GM12873 (cell line): ENCODE data around the gene SH3BGR.

Experiments used
- TF ChIP-seq, protein P1 (sequence below): IDR thresholded peaks from 2 replicates; pipeline ENCODE4 v1.5.1; 2012; ENCODE audit warnings: low read depth, mild to moderate bottlenecking, moderate library complexity, low read length, control low read depth; ENCODE audit not compliant: insufficient read depth; ENCODE audit errors: missing control alignments

Gene SH3BGR

DNA sequence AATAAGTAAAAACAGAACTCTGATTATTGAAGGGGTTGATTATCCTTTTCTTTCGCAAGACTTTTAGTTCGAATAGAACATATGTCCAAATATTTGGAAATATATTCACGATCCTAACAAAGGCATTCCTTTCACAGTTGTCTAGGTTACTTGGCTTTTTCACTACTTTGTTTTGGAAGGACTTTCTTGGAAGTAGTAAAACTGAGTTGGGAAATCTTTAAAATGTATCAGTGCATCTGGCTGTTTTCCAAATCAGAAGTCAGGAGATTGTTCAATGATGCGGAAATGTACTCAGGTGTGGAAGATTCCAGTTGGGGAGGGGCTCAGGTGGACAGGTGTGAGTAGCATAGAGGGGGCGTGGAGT lies 67.1 kb downstream of the SH3BGR start:
- TF ChIP-seq, protein P1, sequence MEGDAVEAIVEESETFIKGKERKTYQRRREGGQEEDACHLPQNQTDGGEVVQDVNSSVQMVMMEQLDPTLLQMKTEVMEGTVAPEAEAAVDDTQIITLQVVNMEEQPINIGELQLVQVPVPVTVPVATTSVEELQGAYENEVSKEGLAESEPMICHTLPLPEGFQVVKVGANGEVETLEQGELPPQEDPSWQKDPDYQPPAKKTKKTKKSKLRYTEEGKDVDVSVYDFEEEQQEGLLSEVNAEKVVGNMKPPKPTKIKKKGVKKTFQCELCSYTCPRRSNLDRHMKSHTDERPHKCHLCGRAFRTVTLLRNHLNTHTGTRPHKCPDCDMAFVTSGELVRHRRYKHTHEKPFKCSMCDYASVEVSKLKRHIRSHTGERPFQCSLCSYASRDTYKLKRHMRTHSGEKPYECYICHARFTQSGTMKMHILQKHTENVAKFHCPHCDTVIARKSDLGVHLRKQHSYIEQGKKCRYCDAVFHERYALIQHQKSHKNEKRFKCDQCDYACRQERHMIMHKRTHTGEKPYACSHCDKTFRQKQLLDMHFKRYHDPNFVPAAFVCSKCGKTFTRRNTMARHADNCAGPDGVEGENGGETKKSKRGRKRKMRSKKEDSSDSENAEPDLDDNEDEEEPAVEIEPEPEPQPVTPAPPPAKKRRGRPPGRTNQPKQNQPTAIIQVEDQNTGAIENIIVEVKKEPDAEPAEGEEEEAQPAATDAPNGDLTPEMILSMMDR = no peak

DNA sequence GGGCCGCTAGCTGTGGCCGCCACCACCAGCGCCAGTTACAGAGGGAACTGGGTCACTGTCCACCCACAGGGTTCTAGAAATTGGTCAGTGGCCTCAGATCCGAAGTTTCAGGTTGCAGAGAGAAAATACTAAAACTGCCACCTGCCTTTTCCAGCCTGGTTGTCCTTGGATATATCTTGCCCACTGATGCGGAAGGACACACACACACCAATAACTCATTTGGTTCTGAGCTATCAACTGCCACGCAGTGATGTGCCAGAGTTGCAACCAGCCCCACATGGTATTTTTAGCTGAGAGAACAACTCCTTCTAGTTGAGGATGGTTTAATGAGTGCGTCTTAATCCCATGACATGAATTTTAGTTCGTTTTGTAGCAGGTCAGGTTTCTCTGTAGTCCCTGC lies 68.1 kb downstream of the SH3BGR start:
- TF ChIP-seq, protein P1 = no peak

DNA sequence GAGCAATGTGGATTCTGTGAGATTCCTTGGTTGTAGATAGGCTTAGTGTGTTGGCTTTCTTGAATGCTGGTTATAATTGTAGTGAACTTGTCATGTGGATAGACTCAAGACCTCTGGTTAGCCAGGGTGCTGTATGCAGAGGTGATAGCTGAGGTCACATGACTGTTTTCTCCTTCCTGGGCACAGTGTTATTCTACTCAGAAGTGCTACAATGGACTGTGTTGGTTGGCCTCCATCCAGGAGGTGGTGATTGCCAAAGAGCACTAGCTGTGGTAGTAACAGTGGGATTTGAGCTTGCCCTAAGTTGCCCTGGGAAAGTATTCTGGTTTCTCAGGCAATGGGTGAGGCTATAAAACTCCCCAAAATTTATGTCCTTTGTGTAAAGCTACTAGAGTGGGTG lies 71.6 kb downstream of the SH3BGR start:
- TF ChIP-seq, protein P1 = no peak

DNA sequence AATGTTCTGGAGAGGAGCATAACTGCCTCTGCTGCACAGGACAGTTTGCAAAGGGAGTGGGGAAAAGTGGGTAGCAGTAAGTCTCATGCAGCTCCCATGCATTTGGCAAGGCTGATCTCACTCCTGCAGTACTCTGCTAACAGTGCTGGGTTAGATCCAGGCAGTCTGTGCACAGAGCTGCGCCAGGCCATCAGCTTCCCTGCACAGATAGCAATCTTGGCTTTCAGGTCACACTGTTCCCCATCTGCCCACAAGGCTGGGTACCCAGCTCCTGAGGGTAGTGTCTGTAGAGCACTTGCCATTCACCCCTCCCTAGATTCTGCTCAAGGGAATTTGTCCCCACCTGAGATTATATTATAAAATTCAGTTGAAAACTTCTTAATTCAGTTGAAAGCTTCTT lies 72.1 kb downstream of the SH3BGR start:
- TF ChIP-seq, protein P1 = no peak

DNA sequence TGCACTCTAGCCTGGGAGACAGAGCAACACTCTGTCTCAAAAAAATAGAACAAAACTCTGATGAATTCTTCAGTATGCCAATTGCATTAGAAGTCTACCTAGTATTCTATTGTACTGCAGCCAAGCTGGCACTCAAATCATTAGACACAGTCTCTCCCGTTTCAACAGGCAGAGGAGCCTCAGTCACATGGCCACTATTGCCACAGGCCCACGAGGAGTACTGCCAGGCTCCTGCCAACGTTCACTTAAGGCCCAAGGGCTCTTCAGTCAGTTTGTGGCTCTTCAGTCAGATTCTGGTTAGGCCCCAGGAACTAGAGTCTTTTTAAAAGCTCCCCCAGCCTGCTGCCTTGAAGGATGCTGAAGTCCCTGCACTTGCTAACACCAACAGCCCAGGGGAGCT lies 73.4 kb downstream of the SH3BGR start:
- TF ChIP-seq, protein P1 = no peak

DNA sequence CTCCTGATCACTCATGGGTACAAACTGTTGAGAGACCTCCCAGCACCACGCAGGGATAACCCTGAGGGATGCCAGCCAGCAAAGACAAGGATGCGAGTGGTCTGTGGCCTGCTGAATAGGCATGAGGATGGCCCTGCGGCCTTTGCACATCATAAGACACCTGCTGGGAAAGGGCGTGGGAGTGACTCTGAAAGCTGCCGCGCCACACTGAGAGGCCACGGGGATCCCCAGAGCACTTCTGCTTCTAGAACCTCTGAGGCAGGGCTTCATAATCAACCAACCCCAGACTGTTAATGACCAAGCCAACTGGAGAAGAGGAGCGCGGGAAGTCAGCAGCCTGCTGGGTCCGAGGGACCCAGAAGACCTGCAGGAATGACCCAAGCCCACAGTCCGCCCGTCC lies 73.8 kb downstream of the SH3BGR start:
- TF ChIP-seq, protein P1 = no peak

DNA sequence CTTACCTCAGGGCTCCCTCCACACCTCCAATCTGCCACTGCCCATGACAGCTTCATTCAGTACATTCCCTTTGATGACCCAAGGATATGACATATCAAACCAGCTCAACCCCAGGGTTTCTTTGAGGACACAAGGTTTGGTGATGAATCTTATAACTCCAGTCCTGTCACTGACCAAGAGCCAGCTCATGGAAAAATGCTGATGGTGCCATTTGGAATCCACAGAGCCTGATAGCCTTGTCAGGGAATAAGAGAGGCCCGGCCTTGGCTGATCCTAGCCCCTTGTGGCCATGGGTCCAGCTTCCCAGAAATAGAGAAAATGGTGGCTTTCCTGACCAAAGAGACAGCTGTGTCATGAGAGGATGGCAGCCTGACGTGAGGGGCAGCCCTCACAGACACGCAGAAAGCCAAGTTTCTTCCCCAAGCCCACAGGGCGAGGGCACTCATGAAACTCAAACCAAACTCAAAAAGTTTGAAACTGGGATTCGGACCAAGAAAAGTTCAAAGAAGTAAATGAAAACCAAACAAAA lies 75.4 kb downstream of the SH3BGR start:
- TF ChIP-seq, protein P1 = no peak

DNA sequence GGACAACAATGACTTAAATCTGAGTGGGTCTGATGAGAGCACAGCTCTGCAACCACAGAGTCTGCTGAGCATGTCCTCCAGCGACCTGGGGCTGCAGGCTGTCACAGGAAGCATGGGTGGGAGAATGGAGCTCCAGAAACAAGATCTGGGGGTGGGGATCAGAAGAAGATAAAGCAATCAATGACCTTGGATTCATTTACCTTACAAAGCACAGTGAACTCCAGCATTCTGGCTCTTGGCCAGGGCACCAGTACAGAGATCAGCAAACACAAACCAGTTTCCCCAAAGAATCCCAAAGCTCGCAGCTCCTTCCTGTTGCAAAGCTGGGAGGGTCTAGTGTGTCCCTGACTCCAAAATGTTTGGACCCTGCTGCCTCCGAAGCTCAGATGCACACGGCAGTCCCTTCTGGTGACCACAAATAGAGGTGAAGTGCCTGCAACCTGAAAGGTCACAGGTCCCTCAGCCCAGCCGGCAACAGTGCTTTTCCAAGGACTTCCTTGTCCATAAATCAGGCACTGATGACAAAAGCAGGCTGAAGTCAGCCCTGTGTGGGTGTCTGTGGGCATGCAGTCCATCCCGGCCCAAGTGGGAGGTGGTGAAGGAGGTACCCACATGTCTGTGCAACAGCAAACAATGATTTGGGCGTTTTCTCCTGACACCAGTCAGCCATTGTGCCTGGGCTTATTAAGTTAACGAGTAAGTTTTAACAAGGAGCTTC lies 76.1 kb downstream of the SH3BGR start:
- TF ChIP-seq, protein P1 = no peak
